Suppressor macrophage treated with lipopolysaccharide for 4 hours (primary cell): ENCODE measurements around the gene TEC.
"Not testable (repeated sequence)": the region's sequence is repeated elsewhere in the genome, so short reads cannot be mapped to it uniquely, and the experiment has no call there.

Source experiments
- DNase-seq: peaks from one replicate; pipeline ENCODE4 v3.0.0-alpha.2; 2020

Gene TEC

DNA sequence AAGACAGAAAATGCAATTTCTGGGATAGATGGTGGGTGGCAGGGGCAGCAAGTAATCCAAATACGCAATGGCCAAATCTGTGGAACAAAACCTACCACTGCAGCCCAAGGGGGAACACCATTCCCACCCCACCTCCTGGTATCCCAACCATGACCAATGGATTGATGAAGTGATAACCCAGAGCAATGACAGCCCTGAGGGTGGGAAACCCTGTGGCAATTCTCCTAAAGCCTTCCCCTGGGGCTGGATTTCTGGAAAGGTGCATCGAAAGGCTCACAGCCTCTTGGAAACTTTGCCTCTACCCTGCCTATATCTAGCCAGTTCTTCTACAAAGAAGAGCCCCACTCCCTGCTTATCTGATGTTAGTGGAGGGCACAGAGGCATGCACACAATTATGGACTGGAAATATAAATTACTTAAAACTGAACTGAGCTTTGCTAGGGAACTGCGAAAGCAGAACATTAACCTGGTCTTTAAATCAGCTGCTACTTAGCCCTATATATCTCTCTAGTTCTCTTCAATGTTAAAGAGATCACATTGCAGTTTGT is 75.6 kb downstream of the TEC start:
- no peak for DNase-seq

DNA sequence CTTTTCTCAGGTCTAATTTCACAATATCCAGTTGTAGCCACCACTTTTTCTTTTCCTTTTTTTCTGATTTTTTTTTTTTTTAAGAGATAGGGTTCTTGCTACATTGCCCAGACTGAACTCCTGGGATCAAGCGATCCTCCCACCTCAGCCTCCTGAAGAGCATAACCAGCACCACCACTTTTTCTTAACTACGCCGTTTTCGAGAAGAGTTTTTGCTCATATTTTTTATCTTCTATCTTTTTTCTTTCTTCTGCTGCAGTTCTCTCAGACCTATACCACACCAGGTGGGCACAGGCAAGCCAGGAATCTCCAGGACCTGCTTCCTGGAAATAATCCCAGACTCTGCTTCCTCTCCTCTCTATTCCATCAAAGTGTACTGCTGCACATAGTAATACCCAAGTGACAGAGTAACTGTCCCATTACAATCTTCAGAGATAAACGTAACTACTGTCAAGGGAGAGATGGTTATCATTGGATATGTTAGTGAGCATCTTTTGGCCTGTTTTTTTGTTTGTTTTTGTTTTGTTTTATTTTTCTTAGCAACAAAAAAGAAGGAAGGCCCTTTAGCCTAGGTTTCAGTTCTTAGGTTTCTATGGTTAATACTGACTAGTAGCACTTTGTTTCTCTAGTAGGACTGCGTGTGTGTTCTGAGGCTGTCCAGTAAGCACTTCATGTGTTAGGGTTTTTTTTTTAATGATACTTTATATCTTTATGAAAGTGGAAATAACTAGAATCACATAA is 76.4 kb downstream of the TEC start:
- no peak for DNase-seq

DNA sequence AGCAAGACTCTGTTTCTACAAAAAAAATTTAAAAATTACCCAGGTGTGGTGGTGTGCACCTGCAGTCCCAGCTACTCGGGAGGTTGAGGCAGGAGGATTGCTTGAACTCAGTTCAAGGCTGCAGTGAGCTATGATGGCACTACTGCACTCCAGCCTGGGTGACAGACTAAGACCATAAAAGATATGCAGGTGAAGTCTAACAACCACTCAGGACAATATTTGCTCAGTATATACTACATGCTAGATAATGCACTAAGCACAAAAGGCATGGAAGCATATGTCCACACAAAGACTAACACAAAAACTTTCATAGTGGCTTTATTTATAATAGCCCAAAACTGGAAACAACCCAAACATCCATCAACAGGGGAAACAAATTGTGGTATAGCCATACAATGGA is 77.9 kb downstream of the TEC start:
- no peak for DNase-seq

DNA sequence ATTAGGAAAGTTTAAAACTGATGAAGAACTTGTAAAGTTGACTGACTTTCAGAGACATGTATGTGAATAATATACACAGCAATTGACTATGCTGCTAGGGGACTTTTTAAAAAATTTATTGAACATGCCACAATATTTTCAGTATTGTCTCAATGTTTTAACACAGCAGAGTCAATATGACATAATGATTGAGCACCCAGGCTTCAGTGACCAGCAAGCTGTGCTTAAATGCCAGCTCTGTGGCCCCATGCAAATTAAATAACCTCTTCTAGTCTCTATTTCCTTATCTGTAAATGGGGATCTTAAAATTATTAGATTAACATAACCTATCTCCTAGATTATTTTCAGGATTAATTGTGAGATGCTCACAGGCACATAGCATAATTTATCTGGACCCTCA is 78.8 kb downstream of the TEC start:
- no peak for DNase-seq

DNA sequence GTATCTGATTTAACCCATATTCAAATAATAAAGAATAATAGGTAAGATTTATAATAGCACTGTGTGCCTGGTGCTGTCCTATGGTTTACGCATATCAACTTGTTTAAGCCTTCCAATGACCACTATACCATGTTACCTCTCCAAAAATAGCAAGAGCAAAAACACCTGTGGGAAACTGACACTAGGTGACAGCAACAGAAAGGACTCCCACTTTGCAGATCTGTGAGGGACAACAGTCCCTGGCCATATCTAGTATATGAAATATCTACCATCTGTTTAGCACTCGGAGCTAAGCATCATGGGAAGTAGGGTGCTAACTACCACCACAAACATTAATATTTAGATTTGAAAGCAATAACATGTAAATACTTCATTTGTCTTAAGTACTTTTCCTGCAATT is 79.9 kb downstream of the TEC start:
- no peak for DNase-seq

DNA sequence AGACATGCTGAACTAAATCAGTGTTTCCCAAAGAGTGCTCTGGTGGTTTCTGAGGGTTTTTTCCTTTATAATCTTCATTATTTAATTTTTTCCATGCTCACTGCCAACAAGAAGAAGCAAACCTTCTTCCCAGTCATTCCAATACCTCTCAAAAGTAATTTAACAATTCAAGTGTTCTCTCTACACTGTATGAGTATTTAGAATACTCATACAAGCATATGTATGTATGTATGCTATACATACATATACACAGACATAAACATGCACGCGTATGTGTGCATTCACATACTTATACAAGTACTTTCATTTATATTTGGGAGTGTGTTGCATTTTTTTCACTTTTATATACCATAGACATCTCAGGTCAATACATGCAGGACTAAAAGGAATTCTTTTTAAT is 81.2 kb downstream of the TEC start:
- DNase-seq, result no peak

DNA sequence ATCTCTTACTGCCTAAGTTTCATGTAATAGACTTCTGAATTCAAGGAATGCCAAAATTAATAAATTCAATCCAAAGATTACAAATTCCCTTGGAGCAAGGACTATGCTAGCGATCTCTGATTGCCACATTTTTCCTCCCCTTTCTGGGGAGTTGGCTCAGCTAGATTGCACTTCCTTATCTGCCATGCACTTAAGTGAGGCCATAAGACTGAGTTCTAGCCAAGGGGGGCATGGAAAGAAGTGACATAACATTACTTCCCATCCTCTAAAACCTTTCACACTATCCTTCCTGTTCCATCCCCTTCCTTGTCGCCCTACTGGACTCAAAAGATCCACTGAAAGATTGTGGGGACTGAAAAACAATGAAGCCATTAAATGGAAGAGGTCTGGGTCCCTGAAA is 81.8 kb downstream of the TEC start:
- peak; percentile 16 for DNase-seq

DNA sequence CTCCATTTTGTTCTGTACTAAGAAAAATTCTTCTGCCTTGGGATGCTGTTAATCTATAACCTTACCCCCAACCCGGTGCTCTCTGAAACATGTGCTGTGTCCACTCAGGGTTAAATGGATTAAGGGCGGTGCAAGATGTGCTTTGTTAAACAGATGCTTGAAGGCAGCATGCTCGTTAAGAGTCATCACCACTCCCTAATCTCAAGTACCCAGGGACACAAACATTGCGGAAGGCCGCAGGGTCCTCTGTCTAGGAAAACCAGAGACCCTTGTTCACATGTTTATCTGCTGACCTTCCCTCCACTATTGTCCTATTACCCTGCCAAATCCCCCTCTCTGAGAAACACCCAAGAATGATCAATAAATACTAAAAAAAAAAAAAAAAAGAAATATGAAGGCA is 82.6 kb downstream of the TEC start:
- DNase-seq, result not testable (repeated sequence)

DNA sequence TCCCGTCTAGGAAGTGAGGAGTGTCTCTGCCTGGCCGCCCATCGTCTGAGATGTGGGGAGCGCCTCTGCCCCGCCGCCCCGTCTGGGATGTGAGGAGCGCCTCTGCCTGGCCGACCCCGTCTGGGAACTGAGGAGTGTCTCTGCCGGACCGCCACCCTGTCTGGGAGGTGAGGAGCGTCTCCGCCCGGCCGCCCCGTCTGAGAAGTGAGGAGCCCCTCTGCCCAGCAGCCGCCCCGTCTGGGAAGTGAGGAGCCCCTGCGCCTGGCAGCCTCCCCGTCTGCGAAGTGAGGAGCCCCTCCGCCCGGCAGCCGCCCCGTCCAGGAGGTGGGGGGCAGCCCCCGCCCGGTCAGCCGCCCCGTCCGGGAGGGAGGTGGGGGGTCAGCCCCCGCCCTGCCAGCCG is 83.2 kb downstream of the TEC start:
- DNase-seq, result not testable (repeated sequence)

DNA sequence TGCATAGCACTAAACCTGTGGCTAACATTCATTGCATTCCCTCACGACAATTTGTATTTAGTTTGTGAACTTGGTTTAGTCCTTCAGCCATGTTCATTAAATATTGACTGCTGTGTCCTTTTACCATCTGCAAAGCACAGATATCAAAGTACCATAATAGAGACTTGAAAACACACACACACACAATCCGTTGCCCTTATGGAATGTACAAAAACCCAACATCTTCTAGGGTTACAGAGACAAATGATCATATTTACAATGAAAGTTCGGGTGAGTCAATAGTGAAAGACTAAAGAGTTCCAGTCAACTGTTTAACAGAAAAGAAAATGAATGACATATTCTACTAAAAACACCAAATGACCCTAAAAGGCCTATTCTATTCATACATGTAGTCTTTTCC is 84.8 kb downstream of the TEC start:
- no peak for DNase-seq

DNA sequence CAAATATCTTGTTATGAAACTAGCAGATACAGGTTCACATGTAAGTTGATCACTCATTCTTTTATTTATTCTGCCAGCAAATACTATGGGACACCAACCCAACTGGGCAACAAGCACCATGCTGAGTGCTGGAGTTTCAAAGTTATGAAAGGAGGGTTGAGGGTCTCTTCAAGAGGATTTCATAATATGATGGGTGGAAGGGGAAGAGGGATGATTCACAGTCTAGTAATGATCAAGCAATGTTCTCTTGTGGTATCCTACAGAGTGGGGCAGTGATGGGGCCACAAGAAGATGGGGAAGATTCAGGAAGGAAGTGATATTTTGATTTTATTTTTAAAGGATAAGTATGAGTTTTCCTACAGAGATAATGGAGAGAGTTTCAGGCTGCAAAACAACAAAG is 89.4 kb downstream of the TEC start:
- peak; percentile 51 for DNase-seq

DNA sequence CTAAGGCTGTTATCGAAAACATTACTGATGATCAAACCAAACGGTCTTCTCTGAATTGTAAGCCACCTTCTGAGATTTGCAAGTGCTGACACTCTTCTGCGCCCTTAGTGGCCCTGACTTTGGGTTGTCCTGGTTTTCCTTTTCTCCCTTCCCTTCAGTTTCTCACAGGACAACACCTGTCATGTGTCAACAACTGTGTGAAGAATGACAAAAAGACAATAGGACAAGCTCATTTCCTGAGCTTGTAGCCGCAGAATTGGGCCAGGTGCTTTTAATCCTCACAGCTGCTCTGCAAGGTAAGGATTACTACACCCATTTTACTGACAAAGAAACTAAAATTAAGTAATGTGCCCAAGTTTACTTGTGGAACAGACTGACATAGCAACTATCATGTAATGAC is 90.7 kb downstream of the TEC start:
- DNase-seq, result no peak

DNA sequence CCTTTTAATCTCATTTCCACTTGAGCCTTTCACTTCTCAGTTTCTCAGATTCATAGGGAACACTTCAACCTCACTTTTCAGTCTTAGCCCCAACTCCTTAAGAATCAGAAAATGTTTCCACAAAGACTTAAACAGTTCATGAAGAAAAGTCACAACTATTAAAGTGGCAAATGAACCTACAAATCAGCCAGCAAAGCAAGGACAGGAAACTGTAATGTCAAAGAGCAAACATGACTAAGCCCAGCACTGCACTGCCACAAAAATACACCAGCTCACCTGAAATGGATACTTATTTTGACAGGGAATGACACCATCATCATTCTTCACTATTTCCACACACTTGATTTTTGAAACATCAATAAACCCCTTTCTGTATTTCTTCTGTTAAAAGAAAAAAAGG is 93.8 kb downstream of the TEC start:
- DNase-seq, result no peak

DNA sequence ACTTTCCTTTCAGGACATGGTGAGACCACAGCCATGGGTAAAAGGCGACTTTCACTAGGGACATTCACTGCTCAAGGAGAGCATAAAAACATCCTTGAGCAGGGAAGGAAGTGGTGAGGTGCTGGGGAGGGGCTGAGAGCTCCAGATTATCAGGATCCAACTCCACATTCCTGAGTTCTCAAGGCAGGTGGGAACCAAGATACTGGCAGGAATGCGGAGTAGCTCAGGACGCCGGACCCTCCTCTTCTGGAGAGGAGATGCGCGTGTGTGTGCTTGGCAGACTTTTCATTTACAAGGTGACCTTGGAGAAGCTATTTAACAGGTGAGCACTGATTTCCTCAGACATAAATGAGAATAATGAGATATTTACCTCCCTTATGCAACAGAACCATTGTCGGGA is 94.3 kb downstream of the TEC start:
- DNase-seq, result no peak

DNA sequence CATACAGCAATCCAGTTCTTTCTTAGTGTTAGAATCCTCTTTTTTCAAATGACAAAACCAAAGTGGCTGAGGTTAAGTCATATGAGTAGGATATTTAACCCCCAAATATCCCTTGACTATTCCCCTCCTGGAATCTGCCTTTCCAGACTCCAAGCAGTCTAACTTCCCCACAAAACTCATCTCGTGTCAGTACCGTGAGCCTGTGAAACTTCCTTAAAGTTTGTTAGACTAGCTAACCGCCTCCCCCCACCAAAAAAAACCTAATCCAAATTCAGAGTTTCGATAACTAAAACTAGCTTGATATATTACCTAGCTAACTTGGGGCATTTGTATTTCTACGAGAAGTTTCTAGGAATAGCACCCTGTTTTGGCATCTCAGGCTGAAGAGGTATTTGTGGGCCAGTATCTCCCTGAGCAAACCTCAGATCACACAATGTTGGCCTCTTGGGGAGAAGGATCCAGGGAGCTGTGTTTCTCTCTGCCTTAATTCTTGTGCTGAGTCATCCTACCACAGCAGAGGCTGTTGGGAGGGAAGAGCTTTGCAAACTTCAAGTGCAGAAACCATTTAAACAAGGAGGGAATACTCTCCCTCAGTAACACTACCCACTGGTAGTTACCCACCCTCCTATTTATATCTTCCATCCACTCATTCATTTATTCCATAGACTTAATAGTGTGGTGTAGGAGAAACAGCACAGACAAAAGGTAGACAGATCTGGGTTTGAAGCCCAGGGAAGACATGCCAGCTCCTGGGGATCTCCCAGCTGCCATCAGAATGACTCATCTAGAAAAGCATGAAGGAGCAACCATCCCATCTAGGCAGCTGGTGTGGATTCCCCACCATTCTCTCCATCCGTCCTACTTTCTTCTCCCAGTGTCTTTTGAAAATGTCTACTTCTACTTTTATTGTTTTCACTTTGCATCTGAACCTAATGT is 96.3 kb downstream of the TEC start:
- DNase-seq, result peak; percentile 56

DNA sequence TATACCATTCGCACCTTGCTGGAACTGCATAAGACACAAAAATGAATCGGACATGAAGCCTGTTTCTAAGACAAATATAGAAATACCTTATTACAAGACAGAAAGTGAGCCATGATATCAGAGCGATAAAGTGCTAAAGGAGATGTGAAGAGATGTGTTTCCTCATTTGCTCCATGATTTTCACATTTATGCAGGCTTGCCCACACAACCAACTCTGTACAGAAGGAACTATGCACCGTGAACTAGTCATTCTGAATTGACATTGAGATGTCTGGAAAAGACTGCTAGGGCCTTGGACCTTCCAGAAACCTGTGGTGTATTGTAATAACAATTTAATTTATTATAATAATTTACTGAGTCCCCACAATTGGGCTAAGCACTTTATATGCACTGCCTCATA is 97.0 kb downstream of the TEC start:
- DNase-seq, result no peak

DNA sequence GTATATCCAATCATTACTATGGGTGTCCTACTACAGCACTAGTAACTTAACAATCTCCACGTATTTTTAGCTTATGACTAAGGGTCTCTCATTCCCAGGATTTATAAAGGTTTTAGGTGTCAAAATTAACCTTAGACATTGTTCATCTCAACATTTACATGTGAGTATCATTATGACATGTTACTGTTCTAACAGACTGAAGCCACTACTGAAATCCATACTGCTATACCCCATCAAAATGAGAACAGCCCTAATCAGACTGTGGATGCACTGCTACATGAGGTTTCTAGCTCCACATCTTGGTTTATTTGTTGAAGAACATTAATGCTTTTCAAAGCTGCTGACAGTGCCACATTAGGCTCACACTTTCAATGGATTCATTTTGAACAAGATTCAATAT is 100.0 kb downstream of the TEC start:
- DNase-seq, result no peak

DNA sequence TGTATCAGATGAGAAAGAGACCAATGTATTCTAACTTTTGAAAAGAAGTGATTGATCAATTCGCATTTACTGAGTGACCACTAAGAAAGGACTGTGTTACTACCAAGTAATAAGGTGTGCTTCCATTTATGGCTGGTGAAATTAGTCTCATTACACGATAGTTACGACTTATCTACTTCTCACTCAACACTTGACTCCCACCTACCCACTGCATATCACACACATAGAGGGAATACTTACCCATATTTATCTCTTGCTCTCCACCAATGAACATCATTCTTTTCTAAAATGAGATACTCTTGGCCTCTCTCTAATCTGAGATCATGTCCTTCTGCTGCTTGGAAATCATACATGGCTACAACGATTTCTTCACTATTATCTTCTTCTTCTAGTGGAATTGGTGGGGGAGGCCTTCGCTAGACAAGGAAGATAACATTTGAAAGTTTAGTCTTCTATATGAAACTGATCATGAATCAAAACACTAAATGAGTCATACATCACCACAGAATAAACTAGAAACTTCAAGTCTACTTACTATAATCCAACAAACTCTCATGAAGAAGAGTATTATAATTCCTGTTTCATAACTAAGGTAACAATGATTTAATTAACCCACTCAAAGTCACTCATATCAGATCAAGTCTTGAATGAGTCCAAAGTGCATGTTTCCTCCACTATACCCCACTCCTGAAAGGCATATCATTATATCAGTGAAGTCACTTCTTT is 101.9 kb downstream of the TEC start:
- no peak for DNase-seq

DNA sequence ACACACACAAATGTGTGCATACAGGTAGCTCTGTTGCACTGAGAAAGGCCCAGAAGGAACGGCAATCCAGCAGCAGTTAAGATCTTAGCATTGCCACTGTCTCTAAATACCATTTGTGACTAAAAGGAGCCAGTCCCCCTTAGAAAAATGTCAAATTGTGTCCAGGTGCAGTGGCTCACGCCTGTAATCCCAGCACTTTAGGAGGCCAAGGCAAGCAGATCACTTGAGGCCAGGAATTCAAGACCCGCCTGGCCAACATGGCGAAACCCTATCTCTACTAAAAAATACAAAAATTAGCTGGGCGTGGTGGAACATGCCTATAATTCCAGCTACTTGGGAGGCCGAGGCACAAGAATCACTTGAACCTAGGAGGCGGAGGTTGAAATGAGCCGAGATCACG is 105.1 kb downstream of the TEC start:
- not testable (repeated sequence) for DNase-seq

DNA sequence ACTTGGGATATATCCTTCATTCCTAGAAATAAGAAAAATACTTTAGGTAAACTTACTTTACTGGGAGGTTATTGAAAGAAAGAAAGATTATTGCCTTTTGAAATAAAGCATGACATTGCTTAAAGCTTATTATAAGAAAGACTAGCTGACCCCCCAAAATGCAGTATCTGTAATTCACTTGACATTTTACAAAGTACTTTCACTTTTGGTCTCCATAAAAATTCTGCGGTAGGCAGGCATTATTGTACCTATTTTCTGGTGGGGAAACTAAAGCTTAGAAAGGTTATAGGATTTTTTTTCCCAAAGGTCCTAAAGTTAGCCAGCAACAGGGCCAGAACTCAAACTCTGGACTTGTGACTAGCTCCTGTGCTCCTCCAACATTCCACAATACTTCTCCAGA is 105.9 kb downstream of the TEC start:
- DNase-seq, result no peak

DNA sequence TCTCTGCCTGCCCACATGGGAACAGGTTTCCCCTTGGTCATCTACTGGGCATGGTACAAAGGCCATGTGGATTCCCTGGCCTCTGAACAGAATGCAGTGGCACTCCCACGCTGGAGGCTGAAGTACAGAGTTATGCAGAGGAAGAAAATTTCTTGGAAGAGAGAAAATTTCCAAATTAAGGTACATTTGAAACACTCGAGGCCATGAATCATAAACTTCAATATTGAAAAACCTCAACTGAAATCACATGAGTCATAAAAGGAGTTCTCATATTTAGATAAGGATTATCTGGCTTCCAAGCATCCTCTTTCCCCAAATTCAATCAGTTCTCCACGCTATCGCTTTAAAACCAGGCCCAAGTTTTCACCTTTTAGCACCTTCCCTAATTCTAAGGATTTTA is 107.5 kb downstream of the TEC start:
- DNase-seq, result peak; percentile 5

DNA sequence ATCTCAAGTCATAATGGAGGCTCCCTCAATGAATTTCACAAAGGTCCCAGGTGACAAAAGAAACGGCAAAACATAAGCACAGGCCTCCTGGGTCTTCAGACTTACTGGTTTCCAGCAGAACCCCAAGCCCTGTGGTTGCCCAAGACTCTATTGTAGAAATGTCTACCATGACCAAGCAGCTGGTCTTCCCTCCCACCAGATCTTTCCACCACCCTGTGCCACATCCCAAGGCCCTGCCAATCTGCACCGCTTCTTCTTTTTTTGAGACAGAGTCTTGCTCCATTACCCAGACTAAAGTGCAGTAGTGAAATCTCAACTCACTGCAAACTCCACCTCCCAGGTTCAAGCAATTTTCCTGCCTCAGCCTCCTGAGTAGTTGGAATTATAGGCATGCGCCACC is 112.4 kb downstream of the TEC start:
- DNase-seq, result no peak

DNA sequence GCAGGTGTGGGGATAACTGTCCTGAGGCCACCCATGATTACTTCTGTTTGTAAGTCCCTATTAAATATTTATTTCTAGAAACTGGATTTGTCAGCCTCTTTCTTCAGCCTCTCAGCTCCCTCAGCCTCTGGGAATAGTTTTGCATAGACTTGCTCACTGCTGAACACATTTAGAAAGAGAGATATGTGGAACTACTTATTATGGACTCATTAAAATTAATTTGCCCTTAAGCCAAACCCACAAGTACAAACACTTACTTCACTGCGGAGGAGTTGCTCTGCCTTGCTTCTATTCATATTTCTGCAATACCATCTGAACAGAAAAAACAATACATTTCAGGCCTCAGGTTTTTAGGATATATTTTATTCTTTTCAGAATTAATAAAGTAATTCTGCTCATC is 113.2 kb downstream of the TEC start:
- DNase-seq, result no peak
